Upper lobe of right lung (tissue), 1 donor: ENCODE data around the gene PIP5K1C. TPM values are rescaled to one million over a fixed set of nuclear protein-coding genes. Genes with fewer than 3 reads are reported as not detected.

Experiments used
- ATAC-seq: fragments of 200-7000 bp; cut with Tn5 transposase; one replicate; pipeline ENCODE4 v1.9.1; 2020; ENCODE audit warnings: mild to moderate bottlenecking, moderate library complexity
- DNase-seq: peaks from one replicate; pipeline ENCODE4 v3.0.0-alpha.2; 2020
- H3K27ac ChIP-seq: fragments of 200-600 bp; one replicate; pipeline ENCODE4 v1.8.0; 2022
- H3K27me3 ChIP-seq: fragments of 200-600 bp; one replicate; pipeline ENCODE4 v1.8.0; 2022; ENCODE audit warnings: mild to moderate bottlenecking
- H3K36me3 ChIP-seq: fragments of 200-600 bp; one replicate; pipeline ENCODE4 v1.8.0; 2022
- H3K4me1 ChIP-seq: fragments of 200-600 bp; one replicate; pipeline ENCODE4 v1.8.0; 2022
- H3K4me3 ChIP-seq: fragments of 200-600 bp; one replicate; pipeline ENCODE4 v1.8.0; 2022; ENCODE audit warnings: mild to moderate bottlenecking
- H3K9me3 ChIP-seq: fragments of 200-600 bp; one replicate; pipeline ENCODE4 v1.8.0; 2022
- intact Hi-C: fragments of 100-400 bp; cut with DNase I; formaldehyde crosslinking; loops from one replicate; pipeline ENCODE4 v1.11.0; 2022
- total RNA-seq: library from RNA; stranded (reverse); fragmentation: NEBNext Ultra II Directional; extraction: Animal tissue kit (Norgen Biotek cat#: 25700); gene quantifications from one replicate; pipeline ENCODE4 v1.2.1, GENCODE V29; 2021
- TF ChIP-seq, protein P1 (sequence below): fragments of 200-600 bp; IDR thresholded peaks from one replicate; pipeline ENCODE4 v1.8.0; 2022; ENCODE audit warnings: antibody characterized with exemption
- donor health status: DM: no; HTN: yes; CAD: no; lungs with severe emphysema.

PIP5K1C gene
- total RNA-seq, 1 donor from 2014 or later: 42.1 TPM

DNA sequence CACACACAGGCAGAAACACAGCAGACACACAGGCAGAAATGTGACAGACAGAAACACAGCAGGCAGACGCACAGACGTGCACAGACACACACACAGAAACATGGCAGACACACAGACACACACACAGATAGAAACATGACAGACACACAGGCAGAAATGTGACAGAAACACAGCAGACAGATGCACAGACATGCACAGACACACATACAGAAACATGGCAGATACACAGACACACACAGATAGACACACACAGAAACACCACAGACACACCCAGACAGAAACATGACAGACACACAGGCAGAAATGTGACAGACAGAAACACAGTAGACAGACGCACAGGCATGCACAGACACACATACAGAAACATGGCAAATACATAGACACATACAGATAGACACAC lies 94.9 kb downstream of the PIP5K1C start:
- no peak for DNase-seq
- Histone ChIP-seq H3K9me3 (no peaks in the 10 kb centered on the region), H3K36me3 (no peaks in the 10 kb centered on the region), H3K4me1 (peaks cover 33% of the 10 kb centered on the region), H3K4me3 (peak overlapping the region; percentile 45), H3K27ac (no peak overlapping the region), H3K27me3 (no peaks in the 10 kb centered on the region)
- ATAC-seq: no peak
- intact Hi-C loops: no loop called here
- TF ChIP-seq, protein P1, sequence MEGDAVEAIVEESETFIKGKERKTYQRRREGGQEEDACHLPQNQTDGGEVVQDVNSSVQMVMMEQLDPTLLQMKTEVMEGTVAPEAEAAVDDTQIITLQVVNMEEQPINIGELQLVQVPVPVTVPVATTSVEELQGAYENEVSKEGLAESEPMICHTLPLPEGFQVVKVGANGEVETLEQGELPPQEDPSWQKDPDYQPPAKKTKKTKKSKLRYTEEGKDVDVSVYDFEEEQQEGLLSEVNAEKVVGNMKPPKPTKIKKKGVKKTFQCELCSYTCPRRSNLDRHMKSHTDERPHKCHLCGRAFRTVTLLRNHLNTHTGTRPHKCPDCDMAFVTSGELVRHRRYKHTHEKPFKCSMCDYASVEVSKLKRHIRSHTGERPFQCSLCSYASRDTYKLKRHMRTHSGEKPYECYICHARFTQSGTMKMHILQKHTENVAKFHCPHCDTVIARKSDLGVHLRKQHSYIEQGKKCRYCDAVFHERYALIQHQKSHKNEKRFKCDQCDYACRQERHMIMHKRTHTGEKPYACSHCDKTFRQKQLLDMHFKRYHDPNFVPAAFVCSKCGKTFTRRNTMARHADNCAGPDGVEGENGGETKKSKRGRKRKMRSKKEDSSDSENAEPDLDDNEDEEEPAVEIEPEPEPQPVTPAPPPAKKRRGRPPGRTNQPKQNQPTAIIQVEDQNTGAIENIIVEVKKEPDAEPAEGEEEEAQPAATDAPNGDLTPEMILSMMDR: no peak

DNA sequence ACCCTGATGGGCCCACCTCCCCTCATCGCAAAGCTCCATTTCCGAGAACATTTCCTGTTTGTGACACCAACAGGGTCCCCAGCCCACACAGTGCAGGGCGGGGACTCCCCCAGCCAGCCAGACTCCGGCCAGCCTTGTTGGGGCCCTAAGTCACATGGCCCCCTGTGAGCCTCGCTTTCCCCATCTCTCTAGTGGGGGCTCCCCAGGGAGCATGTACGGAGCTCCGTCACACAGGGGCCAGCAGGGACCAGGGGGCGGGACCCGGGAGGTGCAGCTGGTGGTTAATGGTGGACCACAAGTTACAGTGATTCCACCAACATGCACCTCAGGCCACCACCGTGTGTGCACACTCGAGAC lies 95.3 kb downstream of the PIP5K1C start:
- no peaks in the 10 kb centered on the region for H3K36me3 ChIP-seq
- DNase-seq (no peak), ATAC-seq (no peak)
- H3K4me1 ChIP-seq: peaks cover 33% of the 10 kb centered on the region
- intact Hi-C loops: no loop called here
- peak overlapping the region; percentile 4 for H3K4me3 ChIP-seq
- TF ChIP-seq, protein P1: no peak
- no peaks in the 10 kb centered on the region for H3K9me3 ChIP-seq
- no peak overlapping the region for H3K27ac ChIP-seq
- H3K27me3 ChIP-seq: no peaks in the 10 kb centered on the region

DNA sequence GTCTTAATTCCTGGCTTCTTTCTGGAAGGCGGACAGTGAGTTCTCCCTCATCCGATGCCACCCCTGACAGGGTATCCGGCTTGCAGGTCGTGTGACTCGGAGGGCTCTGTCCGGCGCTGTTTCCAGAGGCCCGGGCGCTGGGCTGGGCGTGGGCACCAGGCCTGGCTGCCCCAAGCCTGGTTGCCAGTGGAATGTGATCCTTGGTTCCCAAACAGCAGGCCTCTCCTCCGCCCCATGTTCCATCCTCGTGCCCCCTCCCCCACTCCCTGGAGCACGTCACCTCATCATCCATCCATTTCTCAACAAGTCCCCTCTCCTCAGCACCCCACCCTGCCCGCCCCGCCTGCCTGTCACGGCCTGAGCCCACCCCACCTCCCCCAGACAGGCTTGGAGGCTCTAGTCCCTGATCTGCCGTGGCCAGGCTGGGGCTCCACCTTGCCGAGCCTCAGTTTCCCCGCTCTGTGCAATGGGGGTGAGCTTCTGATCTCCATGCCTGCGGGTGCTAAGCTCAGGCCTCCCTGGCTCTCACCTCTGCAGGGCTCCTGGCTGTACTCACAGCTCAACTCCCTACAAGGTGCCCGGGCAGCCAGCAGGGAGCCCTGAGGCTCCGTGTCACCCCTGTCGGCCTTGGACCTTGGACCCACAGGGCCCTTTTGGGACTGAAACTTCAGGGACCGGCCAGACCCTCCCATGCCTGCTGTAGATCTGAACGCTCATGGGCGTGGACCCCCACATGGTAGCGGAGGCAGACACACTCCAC lies 95.9 kb downstream of the PIP5K1C start:
- H3K4me3 ChIP-seq: no peak overlapping the region
- no peaks in the 10 kb centered on the region for H3K9me3 ChIP-seq
- TF ChIP-seq, protein P1: no peak
- ATAC-seq (no peak), DNase-seq (no peak)
- H3K36me3 ChIP-seq: no peaks in the 10 kb centered on the region
- intact Hi-C loops: no loop called here
- H3K4me1 ChIP-seq: peaks cover 32% of the 10 kb centered on the region
- H3K27ac ChIP-seq: no peak overlapping the region
- no peaks in the 10 kb centered on the region for H3K27me3 ChIP-seq

DNA sequence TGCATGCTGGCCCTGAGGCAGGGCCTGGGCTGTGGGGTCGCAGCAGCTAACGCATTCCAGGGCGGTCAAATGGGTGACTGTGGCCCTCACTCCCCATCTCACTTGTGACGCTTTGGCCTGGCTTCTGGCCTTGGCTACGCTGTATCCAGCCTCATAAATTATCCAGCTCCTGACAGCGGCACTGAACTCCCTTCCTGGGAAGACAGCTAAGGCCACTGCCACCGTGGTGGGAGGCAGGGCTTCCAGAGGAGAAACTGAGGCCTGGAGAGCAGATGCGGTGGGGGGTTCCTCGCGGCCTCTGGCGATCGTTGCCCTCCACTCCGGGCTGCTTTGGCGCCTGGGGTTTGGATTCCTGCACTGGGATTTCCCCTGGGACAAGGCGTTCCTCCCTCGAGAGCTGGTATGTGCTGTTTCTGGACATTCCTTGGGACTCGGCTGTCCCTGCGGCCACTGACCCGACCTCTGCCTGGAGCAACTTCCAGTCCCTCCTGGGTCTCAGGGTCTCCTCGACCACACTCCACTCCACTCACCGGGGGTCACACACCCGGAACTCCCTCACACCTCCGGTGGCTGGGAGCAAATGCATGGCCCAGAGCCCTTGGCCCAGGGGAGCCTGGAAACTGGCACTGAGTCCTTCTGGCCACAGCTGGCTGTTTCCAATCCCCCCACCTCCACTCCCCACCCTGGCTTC lies 97.0 kb downstream of the PIP5K1C start:
- no peaks in the 10 kb centered on the region for H3K27me3 ChIP-seq
- H3K4me3 ChIP-seq: no peak overlapping the region
- no peaks in the 10 kb centered on the region for H3K9me3 ChIP-seq
- peaks cover 22% of the 10 kb centered on the region for H3K4me1 ChIP-seq
- ATAC-seq (no peak), DNase-seq (no peak)
- intact Hi-C loops: no loop called here
- H3K27ac ChIP-seq: peak overlapping the region; percentile 37
- TF ChIP-seq, protein P1: no peak
- H3K36me3 ChIP-seq: no peaks in the 10 kb centered on the region

DNA sequence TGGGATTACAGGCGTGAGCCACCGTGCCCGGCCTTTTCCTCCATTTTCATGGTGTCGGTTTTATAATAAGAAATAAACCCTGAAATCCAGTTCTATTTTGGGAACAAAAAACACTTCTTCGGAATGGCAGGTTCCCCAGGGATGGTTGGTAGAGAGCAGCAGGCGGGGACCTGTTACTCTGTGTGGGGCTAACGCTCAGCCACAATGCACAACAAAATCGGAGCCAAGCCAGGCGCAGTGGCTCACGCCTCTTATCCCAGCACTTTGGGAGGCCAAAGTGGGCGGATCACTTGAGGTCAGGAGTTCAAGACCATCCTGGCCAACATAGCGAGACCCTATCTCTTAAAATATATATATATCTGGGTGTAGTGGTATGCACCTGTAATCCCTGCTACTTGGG lies 99.2 kb downstream of the PIP5K1C start:
- TF ChIP-seq, protein P1: no peak
- Histone ChIP-seq H3K9me3 (no peaks in the 10 kb centered on the region), H3K27ac (no peak overlapping the region), H3K36me3 (no peaks in the 10 kb centered on the region), H3K27me3 (no peaks in the 10 kb centered on the region), H3K4me3 (no peak overlapping the region), H3K4me1 (peaks cover 6% of the 10 kb centered on the region)
- ATAC-seq (no peak), DNase-seq (no peak)
- intact Hi-C loops: no loop called here
